Ishikawa (cell line): ENCODE results near the gene DCTN5.

Experiments
- CEBPB ChIP-seq: IDR thresholded peaks from 2 replicates; pipeline ENCODE4 v1.6.1; 2012
- CREB1 ChIP-seq: IDR thresholded peaks from 2 replicates; pipeline ENCODE4 v1.6.1; 2012; ENCODE audit warnings: low read depth
- EGR1 ChIP-seq: IDR thresholded peaks from 2 replicates; pipeline ENCODE4 v1.6.1; 2012
- EP300 ChIP-seq: IDR thresholded peaks from 2 replicates; pipeline ENCODE4 v1.6.1; 2012; ENCODE audit warnings: borderline replicate concordance
- FOXM1 ChIP-seq: IDR thresholded peaks from 2 replicates; pipeline ENCODE4 v1.6.1; 2012; ENCODE audit warnings: low read depth, borderline replicate concordance
- MAX ChIP-seq: IDR thresholded peaks from 2 replicates; pipeline ENCODE4 v1.6.1; 2012
- NFIC ChIP-seq: IDR thresholded peaks from 2 replicates; pipeline ENCODE4 v1.6.1; 2012
- RAD21 ChIP-seq: IDR thresholded peaks from 2 replicates; pipeline ENCODE4 v1.6.1; 2012; ENCODE audit warnings: low read depth
- REST ChIP-seq: IDR thresholded peaks from 2 replicates; pipeline ENCODE4 v1.6.1; 2012; ENCODE audit warnings: low read depth, mild to moderate bottlenecking
- TAF1 ChIP-seq: IDR thresholded peaks from 2 replicates; pipeline ENCODE4 v1.6.1; 2012; ENCODE audit warnings: low read depth, mild to moderate bottlenecking
- TCF12 ChIP-seq: IDR thresholded peaks from 2 replicates; pipeline ENCODE4 v1.6.1; 2012; ENCODE audit warnings: low read depth
- TEAD4 ChIP-seq: IDR thresholded peaks from 2 replicates; pipeline ENCODE4 v1.6.1; 2012
- USF1 ChIP-seq: IDR thresholded peaks from 2 replicates; pipeline ENCODE4 v1.6.1; 2012
- YY1 ChIP-seq: IDR thresholded peaks from 2 replicates; pipeline ENCODE4 v1.6.1; 2012; ENCODE audit warnings: low read depth
- ZBTB7A ChIP-seq: IDR thresholded peaks from 2 replicates; pipeline ENCODE4 v1.6.1; 2012; ENCODE audit warnings: low read depth

DCTN5 gene

GRCh38 chr16:23642246-23642774 lies 1.0 kb downstream of the DCTN5 start:
- no peak for TF ChIP-seq EP300
- TF ChIP-seq TAF1, result no peak
- TF ChIP-seq RAD21, result no peak
- no peak for TF ChIP-seq USF1
- no peak for TF ChIP-seq NFIC
- TF ChIP-seq FOXM1, result no peak
- no peak for TF ChIP-seq CEBPB
- no peak for TF ChIP-seq ZBTB7A
- no peak for TF ChIP-seq TCF12
- TF ChIP-seq CREB1, result no peak
- TF ChIP-seq REST, result no peak
- no peak for TF ChIP-seq YY1
- TF ChIP-seq MAX, result no peak
- TF ChIP-seq TEAD4, result no peak
- TF ChIP-seq EGR1, result no peak

- TF ChIP-seq ZBTB7A, result no peak
- no peak for TF ChIP-seq RAD21
- no peak for TF ChIP-seq NFIC
- TF ChIP-seq CEBPB, result no peak
- TF ChIP-seq USF1, result no peak
- no peak for TF ChIP-seq REST
- no peak for TF ChIP-seq FOXM1
- no peak for TF ChIP-seq TCF12
- no peak for TF ChIP-seq EGR1
- TF ChIP-seq TAF1, result no peak
Measured at GRCh38 chr16:23650674-23651416, 9.6 kb downstream of the DCTN5 start.

- TF ChIP-seq USF1 (no peak), TCF12 (no peak), ZBTB7A (no peak), FOXM1 (no peak), NFIC (no peak), REST (no peak), RAD21 (no peak), YY1 (no peak), TAF1 (no peak), TEAD4 (no peak), EGR1 (no peak), MAX (no peak), CREB1 (no peak), CEBPB (no peak), EP300 (no peak)
Measured at GRCh38 chr16:23651943-23652468, 10.7 kb downstream of the DCTN5 start.

GRCh38 chr16:23663918-23664317 lies 22.7 kb downstream of the DCTN5 start:
- TF ChIP-seq USF1, result no peak
- no peak for TF ChIP-seq YY1
- no peak for TF ChIP-seq EP300
- TF ChIP-seq TAF1, result no peak
- TF ChIP-seq FOXM1, result no peak
- TF ChIP-seq REST, result no peak
- no peak for TF ChIP-seq CREB1
- TF ChIP-seq EGR1, result no peak
